GM15510 (cell line): ENCODE measurements around the gene MAP7D1.

Source experiments
- POLR2A ChIP-seq: IDR thresholded peaks from 3 replicates; pipeline ENCODE4 v1.6.1; 2011; ENCODE audit warnings: borderline replicate concordance; ENCODE audit not compliant: insufficient read length; ENCODE audit errors: extremely low read depth

MAP7D1 gene

DNA sequence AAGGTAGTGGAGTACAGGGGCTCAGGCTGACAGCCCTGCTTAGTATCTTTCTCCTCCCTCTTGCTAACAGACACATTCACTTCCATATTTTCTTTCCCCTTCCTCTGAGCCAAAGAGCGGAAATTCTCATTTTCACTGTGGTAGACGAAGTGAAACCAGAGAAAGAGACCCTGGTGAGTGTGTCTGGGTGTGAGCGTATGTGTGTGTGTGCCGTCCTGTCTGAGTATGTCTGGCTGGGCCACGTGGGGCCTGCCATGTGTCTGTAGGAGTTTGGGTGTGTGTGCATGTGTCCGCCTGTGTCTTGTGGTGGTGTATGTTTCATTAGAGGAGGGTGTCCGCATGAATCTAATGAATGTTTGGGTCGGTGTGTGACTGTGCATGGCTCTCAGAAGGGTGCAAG lies 32.6 kb upstream of the MAP7D1 start:
- TF ChIP-seq POLR2A = no peak

DNA sequence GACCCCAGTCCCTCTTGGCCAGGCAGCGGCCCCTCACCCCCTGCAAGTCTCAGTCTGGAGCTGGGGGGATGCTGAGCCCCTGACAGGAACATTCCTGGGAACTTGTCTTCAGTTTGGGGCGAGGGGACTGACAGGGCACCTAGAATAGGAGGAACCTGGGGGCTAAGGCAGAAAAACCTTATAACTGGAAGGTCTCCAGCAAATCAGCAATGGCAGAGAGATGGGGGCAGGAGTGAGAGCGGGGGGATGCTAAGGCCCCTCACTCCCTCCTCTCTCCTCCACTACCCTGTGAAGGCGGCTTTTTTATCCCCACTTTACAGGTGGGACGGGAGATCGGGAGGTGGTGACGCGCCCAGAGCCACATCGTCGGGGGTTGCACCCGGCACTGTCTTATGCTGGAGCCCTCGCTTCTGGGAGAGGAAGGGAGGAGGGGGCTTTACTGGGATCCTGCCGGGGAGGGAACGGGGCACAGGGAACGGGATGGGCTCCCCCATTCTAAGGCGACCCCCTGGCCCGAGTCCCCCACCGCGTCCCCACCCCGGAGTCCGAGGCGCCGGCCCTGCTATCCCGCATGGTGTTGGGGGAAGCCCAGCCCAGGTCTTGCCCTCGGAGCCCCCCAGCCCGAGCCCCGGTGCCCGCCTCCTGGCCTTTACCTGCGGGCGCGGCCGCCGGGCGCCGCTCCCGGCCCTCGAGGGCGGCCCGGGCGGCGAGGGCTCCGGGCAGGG lies 31.4 kb upstream of the MAP7D1 start:
- no peak for TF ChIP-seq POLR2A

DNA sequence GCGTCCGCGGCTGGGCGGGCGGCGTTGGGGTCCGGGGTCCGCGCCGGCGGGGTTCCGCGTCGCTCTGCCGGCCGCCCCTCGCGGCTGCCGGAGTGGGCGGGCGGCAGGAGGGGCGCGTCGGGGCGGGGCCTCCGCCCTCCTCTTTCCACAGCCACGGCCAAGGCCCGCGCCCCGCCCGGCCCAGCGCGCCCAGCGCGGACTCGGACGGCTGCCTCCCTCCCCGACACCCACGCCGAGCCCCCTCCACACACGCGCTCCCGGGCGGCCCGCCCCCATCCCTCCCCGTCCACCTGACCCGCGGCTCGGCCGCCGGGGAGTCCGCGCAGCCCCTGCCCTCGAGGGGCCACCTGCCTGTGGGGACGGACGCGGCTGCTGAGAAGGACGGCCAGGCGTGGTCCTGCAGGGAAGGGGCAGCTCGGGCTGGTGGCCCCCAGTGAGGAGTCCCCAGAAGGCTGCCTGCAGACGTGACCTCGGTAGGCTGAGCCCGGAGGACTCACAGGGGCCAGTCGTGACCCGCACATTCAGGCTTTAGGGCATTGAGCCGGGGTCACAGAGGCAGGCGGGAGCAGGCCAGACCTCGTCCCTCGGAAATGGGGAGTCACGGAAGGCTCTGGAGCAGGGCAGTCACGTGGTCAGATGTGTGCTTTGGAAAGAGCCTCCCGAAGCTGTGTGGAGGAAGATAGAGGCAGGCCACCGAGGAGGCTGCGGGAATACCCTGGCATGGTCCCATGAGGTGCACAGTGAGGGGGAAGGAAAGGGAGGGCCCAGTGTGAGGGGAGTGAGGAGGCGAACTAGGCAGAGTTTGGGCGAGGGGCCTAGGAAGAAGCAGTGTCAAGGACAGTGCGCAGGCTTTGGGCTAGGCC lies 30.6 kb upstream of the MAP7D1 start, which contains the start of gene COL8A2:
Gene COL8A2, minus strand, starts transcription at position 94 of the 863 bp plus-strand sequence. CDS start 24,980 bp downstream, outside the sequence.
- no peak for TF ChIP-seq POLR2A

DNA sequence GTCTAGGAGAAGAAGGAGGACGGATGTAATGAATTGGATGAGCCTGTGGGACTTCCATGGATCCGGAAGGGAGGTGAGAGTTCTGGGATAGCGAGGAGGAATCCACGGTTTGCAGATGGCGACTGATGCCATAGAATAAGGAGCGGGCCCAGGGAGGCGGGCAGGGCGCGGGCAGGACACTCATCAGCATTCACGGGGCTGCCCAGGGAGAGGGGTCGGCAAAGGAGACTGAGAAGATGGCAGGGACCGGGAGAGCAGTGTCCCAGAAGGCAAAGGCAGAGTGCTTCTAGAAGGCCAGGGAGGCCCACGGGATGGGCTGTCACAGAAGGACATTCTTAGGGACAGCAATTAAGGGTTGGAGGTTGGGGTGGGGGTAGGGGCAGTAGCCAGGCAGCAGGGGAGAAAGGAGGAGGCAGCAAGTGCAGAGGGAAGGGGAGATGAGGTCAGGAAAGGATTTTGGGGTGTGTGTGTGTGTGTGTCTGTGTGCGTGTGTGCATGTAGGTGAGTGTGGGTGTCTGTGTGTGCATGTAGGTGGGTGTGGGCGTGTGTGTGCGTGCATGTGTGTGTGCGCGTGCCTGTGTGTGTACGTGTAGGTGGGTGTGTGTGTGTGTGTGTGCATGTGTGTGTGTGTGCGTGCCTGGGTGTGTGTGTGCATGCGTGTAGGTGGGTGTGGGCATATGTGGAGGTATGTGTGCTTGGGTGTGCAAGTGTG lies 29.8 kb upstream of the MAP7D1 start:
- no peak for TF ChIP-seq POLR2A

DNA sequence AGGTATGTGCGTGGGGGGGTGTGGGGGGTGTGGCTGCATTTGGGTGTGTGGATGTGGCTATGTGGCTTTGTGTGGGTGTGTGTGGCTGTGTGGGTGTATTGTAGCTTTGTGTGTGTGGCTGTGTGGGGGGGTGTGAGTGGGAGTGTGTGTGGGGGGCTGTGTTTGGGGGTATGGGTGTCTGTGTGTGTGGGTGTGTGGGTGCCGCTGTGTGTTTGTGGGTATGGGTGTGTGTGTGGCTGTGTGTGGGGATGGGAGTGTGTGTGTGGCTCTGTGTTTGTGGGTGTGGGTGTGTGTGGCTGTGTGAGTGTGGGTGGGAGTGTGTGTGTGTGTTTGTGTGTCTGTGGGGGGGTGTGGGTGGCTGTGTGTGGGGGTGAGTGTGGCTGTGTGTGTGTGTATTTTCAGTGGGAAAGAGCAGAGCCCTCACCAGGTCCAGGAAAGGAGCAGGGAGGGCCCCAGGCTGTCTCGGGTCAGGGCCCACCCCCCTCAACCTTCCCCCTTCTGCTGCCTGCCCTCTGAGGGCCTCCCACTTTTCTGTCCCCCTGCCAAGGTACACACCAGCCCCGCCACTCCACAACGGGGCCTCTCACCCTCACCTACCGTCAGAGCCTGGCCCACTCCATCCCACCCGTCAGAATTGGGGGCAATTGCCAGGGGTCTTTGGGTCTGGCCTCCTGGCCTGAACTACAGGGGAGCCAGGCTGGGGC lies 29.0 kb upstream of the MAP7D1 start:
- TF ChIP-seq POLR2A = no peak

DNA sequence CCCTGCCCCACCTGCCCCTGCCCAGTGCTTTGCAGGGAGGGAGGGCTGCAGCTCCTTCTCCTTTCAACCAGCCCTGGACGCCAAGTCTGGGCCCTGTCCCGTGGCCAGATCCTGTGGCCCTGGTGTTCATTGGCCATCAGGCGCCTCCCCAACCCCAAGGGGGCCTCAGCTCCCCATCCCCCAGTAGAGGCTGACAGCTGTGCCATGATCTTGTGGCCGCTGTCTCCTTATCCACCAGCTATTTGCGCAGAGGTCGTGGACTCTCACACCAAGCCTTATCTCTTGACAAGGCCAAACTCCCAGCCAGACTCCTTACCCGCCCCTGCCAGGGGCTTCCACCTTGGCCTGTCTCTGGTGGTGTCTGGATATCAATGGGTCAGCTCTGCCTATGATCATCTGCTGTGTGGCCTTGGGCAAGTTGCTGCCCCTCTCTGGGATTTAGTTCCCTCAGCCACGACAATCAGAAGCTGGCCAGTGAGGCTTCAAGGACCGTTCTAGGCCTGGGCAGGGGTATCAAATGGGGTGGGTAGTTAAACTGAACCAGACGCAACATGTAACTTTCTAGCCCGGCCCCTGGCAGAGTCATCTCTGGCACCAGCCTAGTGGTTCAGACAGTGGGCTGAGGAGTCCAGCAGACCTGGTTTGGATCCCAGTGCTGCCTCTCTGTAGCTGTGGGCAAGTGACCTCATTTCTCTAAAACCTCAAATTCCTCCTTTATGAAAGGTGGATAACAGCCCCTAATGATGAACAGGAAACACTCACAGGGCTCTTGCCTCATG lies 27.6 kb upstream of the MAP7D1 start:
- TF ChIP-seq POLR2A = no peak

DNA sequence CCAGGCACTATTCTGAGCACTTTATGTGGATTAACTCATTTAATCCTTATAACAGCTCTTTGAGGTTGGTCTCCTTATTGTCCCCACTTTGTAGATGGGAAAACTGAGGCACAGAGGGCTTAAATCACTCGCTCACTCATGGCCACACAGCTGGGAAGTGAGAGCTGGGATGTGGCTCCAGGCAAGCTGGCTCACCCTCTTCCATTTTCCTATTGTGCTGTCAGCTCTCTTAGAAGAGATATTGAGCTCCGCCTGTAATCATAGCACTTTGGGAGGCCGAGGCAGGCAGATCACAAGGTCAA lies 27.1 kb upstream of the MAP7D1 start:
- TF ChIP-seq POLR2A = no peak

DNA sequence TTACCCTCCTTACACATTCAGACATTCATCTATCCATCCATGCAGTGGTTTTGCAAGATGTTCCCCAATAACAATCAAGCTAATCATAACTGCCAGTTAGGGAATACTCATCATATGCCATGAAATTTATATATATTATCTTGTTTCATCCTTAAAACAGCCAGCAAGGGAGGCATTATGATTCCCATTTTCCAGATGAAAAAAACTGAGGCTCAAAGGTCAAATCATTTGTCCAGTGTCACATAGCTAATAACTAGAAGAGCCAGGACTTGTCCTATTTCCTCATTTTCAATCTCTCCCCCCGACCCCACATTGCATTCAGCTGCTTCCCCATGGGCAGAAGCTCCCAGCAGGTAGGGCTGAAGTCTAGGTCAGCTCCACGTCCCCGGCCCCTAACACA lies 23.9 kb upstream of the MAP7D1 start:
- TF ChIP-seq POLR2A = no peak

DNA sequence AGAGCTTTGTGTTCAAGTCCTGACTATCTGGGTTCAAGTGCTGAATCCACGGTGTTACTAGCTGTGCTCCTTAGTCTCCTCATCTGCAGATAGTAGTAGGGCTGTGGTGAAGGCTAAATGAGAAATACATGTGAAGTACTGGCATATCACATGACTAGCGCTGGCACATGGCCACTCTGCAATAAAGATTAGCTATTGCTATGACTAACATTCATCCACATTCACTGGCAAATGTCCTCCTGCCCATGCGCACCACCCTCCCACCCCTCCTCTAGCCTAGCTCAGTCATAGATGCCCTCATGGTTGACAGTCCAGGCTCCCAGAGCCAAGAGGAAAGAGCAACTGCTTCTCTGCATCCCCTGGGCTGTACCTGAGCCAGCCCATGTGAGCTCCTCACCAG lies 22.5 kb upstream of the MAP7D1 start:
- TF ChIP-seq POLR2A = no peak

DNA sequence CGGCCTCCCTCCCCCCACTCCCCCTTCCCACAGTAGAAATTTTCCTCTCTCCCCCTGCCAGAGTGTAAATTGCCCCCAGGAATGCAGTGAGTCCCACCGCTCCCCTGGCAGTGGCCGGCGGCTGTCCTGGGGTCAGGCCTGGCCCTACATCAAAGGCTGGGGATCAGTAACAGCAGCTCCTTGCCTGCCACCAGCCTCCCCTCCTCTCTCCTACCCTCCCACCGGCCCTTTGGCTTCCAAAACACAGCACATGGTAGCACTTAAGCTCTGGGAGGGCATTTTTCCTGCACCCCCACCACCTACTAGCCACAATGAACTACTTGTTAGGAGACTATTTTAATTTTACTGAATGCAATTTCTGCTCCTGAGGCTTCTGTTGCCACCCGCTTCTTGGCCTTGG lies 21.9 kb upstream of the MAP7D1 start:
- TF ChIP-seq POLR2A = no peak

DNA sequence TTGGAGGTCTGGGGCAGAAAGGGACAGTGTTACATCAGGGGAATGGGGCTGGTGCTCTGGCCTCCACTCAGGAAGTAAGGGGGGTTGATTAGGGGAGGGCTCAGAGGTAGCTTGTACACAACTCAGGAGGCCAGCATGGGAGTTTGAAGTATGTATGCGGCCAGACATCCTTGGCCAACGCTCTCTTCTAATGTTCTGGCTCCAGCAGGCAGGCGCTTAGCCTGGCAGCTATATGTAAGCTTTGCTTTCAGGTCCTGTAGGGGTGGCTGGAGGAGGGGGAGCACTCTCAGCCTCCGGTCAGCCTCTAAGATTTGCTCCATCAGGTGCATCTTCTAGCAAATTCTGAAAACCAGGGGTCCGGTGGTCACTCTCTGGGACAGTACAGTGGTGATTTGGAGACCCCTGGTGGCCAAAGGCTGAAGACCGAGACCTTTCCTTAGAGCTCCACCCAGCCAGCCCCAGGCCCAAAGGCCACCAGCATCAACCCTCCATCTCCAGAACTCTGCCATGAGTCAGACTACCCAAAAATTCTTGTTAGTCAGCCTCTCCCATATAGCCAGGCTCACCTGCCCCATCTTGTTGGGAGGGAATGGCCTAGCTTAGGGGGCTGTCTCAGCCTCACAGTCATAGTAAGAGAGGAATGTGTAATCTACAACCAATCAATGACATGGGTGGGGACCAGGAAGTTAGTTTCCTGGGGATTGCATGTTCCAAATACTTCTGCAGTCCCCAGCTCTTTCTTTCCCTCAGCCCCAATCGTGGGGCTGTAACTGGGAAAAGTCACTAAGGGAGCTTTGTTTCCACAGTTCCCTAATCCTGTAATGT lies 21.2 kb upstream of the MAP7D1 start:
- no peak for TF ChIP-seq POLR2A

DNA sequence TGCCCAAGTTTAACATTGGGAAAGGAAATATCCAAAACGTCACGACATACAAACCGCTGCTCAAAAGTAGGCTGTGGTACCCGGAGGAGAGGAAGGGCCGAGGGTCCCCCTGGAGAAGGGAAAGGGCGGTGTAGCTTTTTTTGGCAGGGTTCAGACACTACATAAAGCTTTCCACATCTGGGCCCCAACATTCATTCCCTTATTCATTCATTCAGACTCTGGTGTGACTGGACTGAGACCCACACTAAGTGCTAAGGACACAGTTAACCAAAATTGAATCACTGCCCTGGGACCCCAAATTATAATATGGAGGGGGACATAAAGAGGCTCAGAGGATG lies 20.7 kb upstream of the MAP7D1 start:
- no peak for TF ChIP-seq POLR2A

DNA sequence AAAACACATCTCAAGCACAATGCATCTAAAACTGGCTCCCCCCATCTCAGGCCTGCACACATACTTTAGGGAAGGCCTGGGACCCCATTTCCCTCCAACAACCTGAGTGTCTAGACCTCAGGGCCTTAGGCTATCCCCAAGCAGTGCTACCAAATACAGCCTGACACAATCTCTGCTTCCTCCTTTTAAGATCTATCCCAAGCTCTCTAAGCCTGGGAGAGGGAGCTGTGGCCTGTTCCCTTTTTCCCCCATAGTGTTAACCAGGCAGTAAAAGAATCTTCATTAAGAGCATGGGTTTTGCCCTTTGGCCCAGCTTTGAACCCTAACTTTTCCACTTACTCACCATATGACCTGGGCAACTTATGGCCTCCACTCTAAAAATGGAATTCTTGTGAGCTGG lies 20.2 kb upstream of the MAP7D1 start:
- TF ChIP-seq POLR2A = no peak
